ENCODE measurements around the gene CORO7. TPM values are rescaled to one million over a fixed set of nuclear protein-coding genes. Genes with fewer than 3 reads are reported as not detected.

CORO7 gene
- total RNA-seq: 100 to 1,000 TPM; 140 to 166 TPM

DNA sequence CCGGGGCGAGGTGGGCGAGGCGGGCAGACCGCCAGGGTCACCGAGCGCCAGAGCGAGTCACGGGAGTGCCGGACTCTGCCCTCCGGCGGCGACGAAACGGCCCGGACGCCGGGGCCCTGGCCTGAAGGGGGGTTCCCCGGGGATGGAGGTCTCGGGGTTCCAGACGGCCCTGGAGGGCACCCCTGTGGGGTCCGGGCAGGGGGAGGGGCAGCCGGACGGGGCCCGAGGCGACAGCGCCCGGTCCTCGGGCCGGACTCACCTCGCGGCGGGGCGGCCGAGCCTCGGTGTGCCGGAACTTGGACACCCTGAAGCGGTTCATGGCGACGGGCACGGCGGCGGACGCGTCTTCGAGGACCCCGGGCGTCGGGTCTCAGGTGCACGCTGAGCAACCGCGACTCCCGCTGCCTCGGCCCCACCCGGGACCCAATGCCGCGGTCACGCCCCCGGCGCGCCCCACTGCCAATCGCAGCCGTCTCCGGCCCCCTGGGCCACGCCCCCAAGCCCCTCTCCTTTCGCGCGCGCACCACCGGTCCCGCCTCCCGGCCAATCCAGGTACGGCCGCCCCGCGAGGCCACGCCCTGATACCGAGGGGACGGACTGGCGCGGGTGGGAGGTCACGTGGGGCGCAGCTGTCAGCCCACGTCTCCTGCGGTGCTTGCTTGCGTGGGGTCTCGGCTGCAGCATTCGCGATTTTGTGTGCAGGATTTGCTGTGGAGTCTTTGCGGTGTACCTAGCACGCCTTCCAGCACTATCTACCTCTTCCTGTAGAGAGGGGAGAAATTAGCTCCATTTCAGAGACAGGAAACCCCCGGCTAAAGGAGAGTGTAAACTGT is at the start of gene CORO7:
CORO7 (minus strand) TSS at position 397 of the 833 bp plus-strand sequence; CDS start at position 319, 78 bp downstream.
- Mint-ChIP-seq H3K9me3 (no peaks in the 10 kb centered on the region), H3K36me3 (peaks cover 6% of the 10 kb centered on the region), H3K4me3 (peak within 1 kb of the TSS; percentile 98), H3K27ac (peak within 1 kb of the TSS; percentile 90 to 98), H3K4me1 (ENCODE audit: low read depth in 2 of 2) (peaks cover 23 to 24% of the 10 kb centered on the region in 2 donors), H3K27me3 (no peaks in the 10 kb centered on the region)
- ATAC-seq: peak; percentile 94 to 97
- peak; percentile 99 for DNase-seq (ENCODE audit: low spot score)

DNA sequence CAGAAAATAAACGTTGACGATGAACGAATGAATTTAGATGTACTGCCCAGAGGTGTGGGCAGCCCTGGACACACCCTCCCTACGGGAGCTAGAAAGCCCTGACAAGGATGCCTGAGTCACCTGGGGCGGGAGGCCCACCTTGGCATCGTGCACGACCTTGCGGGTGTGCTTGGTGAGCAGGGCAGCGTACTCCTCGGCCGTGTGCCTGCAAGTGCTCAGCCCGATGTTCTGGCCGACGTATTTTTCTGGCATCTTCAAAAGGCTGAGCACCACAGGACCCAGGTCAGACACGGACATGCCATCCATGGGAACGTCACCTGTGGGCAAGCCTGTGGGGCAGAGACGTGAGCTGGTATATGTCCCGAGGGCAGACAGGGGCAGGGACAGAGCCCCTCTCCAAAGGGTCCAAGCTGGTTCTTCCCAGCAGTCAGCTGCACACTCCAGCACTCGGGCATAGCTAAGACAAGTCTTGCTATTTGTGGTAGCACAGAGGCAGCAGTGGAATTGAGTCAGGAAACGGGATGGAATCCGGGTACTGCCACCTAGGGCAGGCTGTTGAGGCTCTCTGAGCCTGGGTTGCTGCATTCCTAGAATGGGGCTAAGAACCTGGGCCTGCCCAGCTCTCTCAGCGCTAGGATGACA is 47.2 kb upstream of the CORO7 start:
- Mint-ChIP-seq H3K4me1 (ENCODE audit: low read depth in 2 of 2) (peaks cover 37 to 39% of the 10 kb centered on the region in 2 donors), H3K9me3 (no peaks in the 10 kb centered on the region), H3K27me3 (no peaks in the 10 kb centered on the region), H3K36me3 (peaks cover 5% of the 10 kb centered on the region), H3K4me3 (no peak overlapping the region), H3K27ac (peak overlapping the region; percentile 53 to 76)
- DNase-seq (ENCODE audit: low spot score): no peak
- ATAC-seq: no peak

GRCh38 chr16:4461250-4462085 is 45.1 kb upstream of the CORO7 start:
- no peak overlapping the region for H3K4me3 Mint-ChIP-seq
- ATAC-seq (no peak), DNase-seq (ENCODE audit: low spot score) (no peak)
- peak overlapping the region in 1 of 2 donors; percentile 51 for H3K27ac Mint-ChIP-seq
- H3K9me3 Mint-ChIP-seq: no peaks in the 10 kb centered on the region
- H3K27me3 Mint-ChIP-seq: no peaks in the 10 kb centered on the region
- no peaks in the 10 kb centered on the region for H3K36me3 Mint-ChIP-seq
- peaks cover 31 to 36% of the 10 kb centered on the region in 2 donors for H3K4me1 Mint-ChIP-seq (ENCODE audit: low read depth in 2 of 2)

- Mint-ChIP-seq H3K4me1 (ENCODE audit: low read depth in 2 of 2) (peaks cover 26 to 30% of the 10 kb centered on the region in 2 donors), H3K27ac (peak overlapping the region in 1 of 2 donors; percentile 51), H3K9me3 (no peaks in the 10 kb centered on the region), H3K4me3 (no peak overlapping the region), H3K36me3 (no peaks in the 10 kb centered on the region), H3K27me3 (no peaks in the 10 kb centered on the region)
- no peak for DNase-seq (ENCODE audit: low spot score)
- ATAC-seq: no peak
These were observed 44.5 kb upstream of the CORO7 start for GRCh38 chr16:4460936-4461249.

GRCh38 chr16:4455951-4456350 is 39.6 kb upstream of the CORO7 start:
- Mint-ChIP-seq H3K36me3 (peaks cover 4% of the 10 kb centered on the region), H3K27ac (no peak overlapping the region), H3K27me3 (no peaks in the 10 kb centered on the region), H3K4me3 (no peak overlapping the region), H3K9me3 (no peaks in the 10 kb centered on the region), H3K4me1 (ENCODE audit: low read depth in 2 of 2) (peaks cover 11 to 21% of the 10 kb centered on the region in 2 donors)
- DNase-seq (ENCODE audit: low spot score) (no peak), ATAC-seq (no peak)

GRCh38 chr16:4455081-4455480 is 38.7 kb upstream of the CORO7 start:
- DNase-seq (ENCODE audit: low spot score) (no peak), ATAC-seq (no peak)
- Mint-ChIP-seq H3K36me3 (peaks cover 4% of the 10 kb centered on the region), H3K9me3 (no peaks in the 10 kb centered on the region), H3K27ac (no peak overlapping the region), H3K4me1 (ENCODE audit: low read depth in 2 of 2) (peaks cover 10 to 18% of the 10 kb centered on the region in 2 donors), H3K4me3 (no peak overlapping the region), H3K27me3 (no peaks in the 10 kb centered on the region)

DNA sequence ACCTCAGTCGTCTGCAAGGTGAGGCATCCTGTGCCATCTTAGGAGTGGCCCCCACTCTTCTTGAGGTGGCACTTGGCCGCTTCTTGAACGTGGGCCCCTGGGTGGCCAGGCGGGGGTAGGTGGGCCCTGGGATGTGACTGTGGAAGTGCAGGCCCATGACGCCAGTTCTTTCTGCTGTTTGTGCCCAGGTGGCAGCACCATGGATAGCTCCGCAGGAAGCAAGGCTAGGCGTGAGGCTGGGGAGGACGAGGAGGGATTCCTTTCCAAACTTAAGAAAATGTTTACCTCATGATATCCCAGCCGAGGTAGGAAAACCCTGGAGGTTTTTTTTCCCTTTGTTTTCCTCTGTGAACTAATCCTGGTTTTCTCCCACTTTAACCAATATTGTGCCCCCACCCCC is 38.2 kb upstream of the CORO7 start:
- Mint-ChIP-seq H3K36me3 (peaks cover 4% of the 10 kb centered on the region), H3K27me3 (no peaks in the 10 kb centered on the region), H3K9me3 (no peaks in the 10 kb centered on the region), H3K4me3 (no peak overlapping the region), H3K4me1 (ENCODE audit: low read depth in 2 of 2) (peaks cover 7 to 13% of the 10 kb centered on the region in 2 donors), H3K27ac (no peak overlapping the region)
- ATAC-seq: no peak
- DNase-seq (ENCODE audit: low spot score): no peak

- ATAC-seq (no peak), DNase-seq (ENCODE audit: low spot score) (no peak)
- Mint-ChIP-seq H3K4me1 (ENCODE audit: low read depth in 2 of 2) (peaks cover 0 to 6% of the 10 kb centered on the region in 2 donors), H3K9me3 (no peaks in the 10 kb centered on the region), H3K4me3 (no peak overlapping the region), H3K36me3 (peaks cover 4% of the 10 kb centered on the region), H3K27me3 (no peaks in the 10 kb centered on the region), H3K27ac (no peak overlapping the region)
These were observed 36.3 kb upstream of the CORO7 start for GRCh38 chr16:4452674-4453073.

DNA sequence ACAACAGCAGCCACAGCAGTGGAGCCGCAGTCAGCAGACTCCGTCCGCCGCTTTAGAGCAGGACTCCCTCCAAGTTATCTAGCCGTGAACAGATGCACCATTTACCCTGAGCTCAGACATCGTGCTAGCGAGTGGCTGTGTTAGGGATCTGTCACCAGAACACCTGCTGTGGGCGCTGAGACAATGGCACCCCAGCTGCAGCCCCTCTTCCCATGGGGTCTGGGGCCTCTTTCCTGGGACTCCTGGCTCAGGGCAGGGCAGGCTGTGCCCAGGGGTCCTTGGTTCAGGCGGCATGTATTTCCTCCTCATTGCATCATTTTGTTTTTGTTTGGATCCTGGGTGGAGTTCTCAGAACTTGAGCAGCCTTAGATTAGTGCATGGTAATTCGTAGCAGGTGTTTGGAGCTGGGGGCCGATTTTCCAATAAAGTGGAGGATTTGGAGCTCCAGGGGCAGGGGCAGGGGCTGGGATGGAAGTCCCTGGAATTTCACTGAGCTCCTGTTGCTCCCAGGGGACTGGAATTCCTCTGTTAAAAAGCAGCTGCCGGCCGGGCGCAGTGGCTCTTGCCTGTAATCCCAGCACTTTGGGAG is 34.6 kb upstream of the CORO7 start:
- peaks cover 4% of the 10 kb centered on the region for H3K36me3 Mint-ChIP-seq
- no peak overlapping the region for H3K27ac Mint-ChIP-seq
- H3K9me3 Mint-ChIP-seq: no peaks in the 10 kb centered on the region
- peaks cover 0 to 4% of the 10 kb centered on the region in 2 donors for H3K4me1 Mint-ChIP-seq (ENCODE audit: low read depth in 2 of 2)
- no peak for DNase-seq (ENCODE audit: low spot score)
- H3K4me3 Mint-ChIP-seq: no peak overlapping the region
- H3K27me3 Mint-ChIP-seq: no peaks in the 10 kb centered on the region
- no peak for ATAC-seq

GRCh38 chr16:4450430-4450829 is 34.0 kb upstream of the CORO7 start:
- Mint-ChIP-seq H3K9me3 (no peaks in the 10 kb centered on the region), H3K4me1 (ENCODE audit: low read depth in 2 of 2) (peaks cover 0 to 4% of the 10 kb centered on the region in 2 donors), H3K4me3 (no peak overlapping the region), H3K27me3 (no peaks in the 10 kb centered on the region), H3K27ac (no peak overlapping the region), H3K36me3 (peaks cover 4% of the 10 kb centered on the region)
- DNase-seq (ENCODE audit: low spot score) (no peak), ATAC-seq (no peak)

DNA sequence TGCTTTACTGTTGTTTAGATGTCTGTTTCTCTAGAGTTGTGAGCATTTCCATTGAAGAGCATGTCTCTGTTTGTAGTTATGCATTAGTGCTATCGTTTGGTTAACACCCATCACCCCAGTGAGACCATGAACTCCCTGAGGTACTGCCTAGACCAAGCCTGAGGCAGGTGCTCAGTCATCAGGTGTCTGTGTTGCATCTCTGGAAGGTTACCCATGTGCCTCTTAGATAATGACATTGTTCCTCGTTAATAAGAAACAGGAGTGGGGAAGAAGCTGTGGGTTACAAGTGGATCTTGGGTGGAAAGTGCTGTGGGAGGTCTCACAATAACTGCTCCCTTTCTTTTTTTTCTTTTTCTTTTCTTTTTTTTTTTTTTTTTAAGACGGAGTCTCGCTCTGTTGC is 27.6 kb upstream of the CORO7 start:
- Mint-ChIP-seq H3K27me3 (no peaks in the 10 kb centered on the region), H3K4me1 (ENCODE audit: low read depth in 2 of 2) (no peaks in the 10 kb centered on the region), H3K4me3 (no peak overlapping the region), H3K27ac (peak overlapping the region in 1 of 2 donors; percentile 23), H3K9me3 (no peaks in the 10 kb centered on the region), H3K36me3 (peaks cover 23% of the 10 kb centered on the region)
- DNase-seq (ENCODE audit: low spot score): no peak
- ATAC-seq: no peak

DNA sequence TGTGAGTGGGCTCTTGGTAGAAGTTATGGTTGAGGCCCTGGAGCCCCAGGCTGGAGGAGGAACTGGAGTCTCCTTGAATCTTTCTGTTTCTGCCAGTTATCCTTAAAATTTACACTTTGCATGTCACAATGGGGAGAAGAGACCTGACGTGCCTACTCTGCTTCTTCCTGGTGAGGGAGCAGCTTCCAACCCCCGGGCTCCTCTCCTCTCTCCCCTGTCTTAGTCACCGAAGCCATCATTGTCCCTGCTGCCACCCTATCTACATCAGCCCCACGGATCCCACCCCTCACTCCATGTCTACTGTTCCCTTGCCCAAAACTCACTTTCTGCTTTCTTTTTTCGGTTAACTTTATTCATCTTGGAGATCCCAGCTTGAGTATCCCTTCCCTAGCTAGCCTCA is 26.9 kb upstream of the CORO7 start:
- no peaks in the 10 kb centered on the region for H3K4me1 Mint-ChIP-seq (ENCODE audit: low read depth in 2 of 2)
- no peak for ATAC-seq
- H3K36me3 Mint-ChIP-seq: peaks cover 23% of the 10 kb centered on the region
- no peak overlapping the region for H3K4me3 Mint-ChIP-seq
- peak overlapping the region in 1 of 2 donors; percentile 23 for H3K27ac Mint-ChIP-seq
- no peaks in the 10 kb centered on the region for H3K9me3 Mint-ChIP-seq
- no peak for DNase-seq (ENCODE audit: low spot score)
- H3K27me3 Mint-ChIP-seq: no peaks in the 10 kb centered on the region

GRCh38 chr16:4442371-4442770 is 26.0 kb upstream of the CORO7 start:
- H3K27me3 Mint-ChIP-seq: no peaks in the 10 kb centered on the region
- no peak for ATAC-seq
- no peak overlapping the region for H3K4me3 Mint-ChIP-seq
- no peaks in the 10 kb centered on the region for H3K4me1 Mint-ChIP-seq (ENCODE audit: low read depth in 2 of 2)
- DNase-seq (ENCODE audit: low spot score): no peak
- peaks cover 24% of the 10 kb centered on the region for H3K36me3 Mint-ChIP-seq
- H3K27ac Mint-ChIP-seq: no peak overlapping the region
- H3K9me3 Mint-ChIP-seq: no peaks in the 10 kb centered on the region

Measured in natural killer cell treated with Interleukin-12 subunit alpha and Interleukin-12 subunit beta and Interleukin-15 and Interleukin-18, amount 100 ng/mL, for 72 hours (primary cell).